IPS-18a (cell line): Measurements from ENCODE around the gene ERCC6L.
"Not testable (repeated sequence)": the region's sequence is repeated elsewhere in the genome, so short reads cannot be mapped to it uniquely, and the experiment has no call there.

Source experiments
- H3K27ac ChIP-seq: one replicate; pipeline ENCODE4 v1.5.1; 2013; ENCODE audit warnings: low read length
- H3K27me3 ChIP-seq: one replicate; pipeline ENCODE4 v1.6.1; 2013; ENCODE audit warnings: mild to moderate bottlenecking, low read length; ENCODE audit not compliant: control insufficient read depth, insufficient read depth
- H3K36me3 ChIP-seq: one replicate; pipeline ENCODE4 v1.6.1; 2013; ENCODE audit warnings: low read depth, low read length; ENCODE audit not compliant: control insufficient read depth
- H3K4me1 ChIP-seq: one replicate; pipeline ENCODE4 v1.6.1; 2013; ENCODE audit warnings: low read depth, low read length; ENCODE audit not compliant: control insufficient read depth
- H3K4me3 ChIP-seq: one replicate; pipeline ENCODE4 v1.5.1; 2013; ENCODE audit warnings: low read length
- H3K9ac ChIP-seq: one replicate; pipeline ENCODE4 v1.6.1; 2013; ENCODE audit warnings: mild to moderate bottlenecking, low read length, moderate library complexity
- H3K9me3 ChIP-seq: one replicate; pipeline ENCODE4 v1.6.1; 2013; ENCODE audit warnings: low read depth, low read length; ENCODE audit not compliant: control insufficient read depth

Gene ERCC6L

GRCh38 chrX:72243472-72243871 lies 4.6 kb upstream of the ERCC6L start:
- Histone ChIP-seq H3K4me1 (no peaks in the 10 kb centered on the region), H3K4me3 (no peak overlapping the region), H3K36me3 (no peaks in the 10 kb centered on the region), H3K27me3 (no peaks in the 10 kb centered on the region), H3K9me3 (peaks cover 5% of the 10 kb centered on the region), H3K27ac (no peak overlapping the region), H3K9ac (no peak overlapping the region)

DNA sequence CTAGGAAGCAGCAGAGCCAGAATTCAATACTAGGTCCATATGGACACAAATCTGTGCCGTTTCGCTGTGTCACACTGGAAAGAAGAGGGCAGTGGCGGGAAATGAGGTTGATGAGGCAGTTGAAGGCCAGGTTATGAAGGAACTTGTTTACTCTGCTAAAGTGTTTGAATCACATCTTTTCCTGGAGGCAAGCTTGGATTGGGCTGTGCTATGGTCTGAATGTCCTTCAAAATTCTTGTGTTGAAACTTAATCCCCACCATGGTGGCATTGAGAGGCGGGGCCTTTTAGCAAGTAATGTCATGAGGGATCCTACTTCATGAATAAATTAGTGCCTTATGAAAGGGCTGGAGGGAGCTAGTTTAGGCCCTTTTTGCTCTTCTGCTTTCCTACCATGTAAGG lies 2.1 kb upstream of the ERCC6L start:
- Histone ChIP-seq H3K4me3 (no peak overlapping the region), H3K9me3 (peaks cover 5% of the 10 kb centered on the region), H3K27me3 (no peaks in the 10 kb centered on the region), H3K36me3 (no peaks in the 10 kb centered on the region), H3K9ac (no peak overlapping the region), H3K27ac (no peak overlapping the region), H3K4me1 (no peaks in the 10 kb centered on the region)

- H3K4me1 ChIP-seq, result no peaks in the 10 kb centered on the region
- H3K27ac ChIP-seq, result no peak overlapping the region
- no peaks in the 10 kb centered on the region for H3K36me3 ChIP-seq
- H3K9me3 ChIP-seq, result no peaks in the 10 kb centered on the region
- no peaks in the 10 kb centered on the region for H3K27me3 ChIP-seq
- peak overlapping the region; percentile 72 for H3K4me3 ChIP-seq
- peak overlapping the region; percentile 51 for H3K9ac ChIP-seq
These were observed 644 bp downstream of the ERCC6L start for GRCh38 chrX:72238183-72238582.

DNA sequence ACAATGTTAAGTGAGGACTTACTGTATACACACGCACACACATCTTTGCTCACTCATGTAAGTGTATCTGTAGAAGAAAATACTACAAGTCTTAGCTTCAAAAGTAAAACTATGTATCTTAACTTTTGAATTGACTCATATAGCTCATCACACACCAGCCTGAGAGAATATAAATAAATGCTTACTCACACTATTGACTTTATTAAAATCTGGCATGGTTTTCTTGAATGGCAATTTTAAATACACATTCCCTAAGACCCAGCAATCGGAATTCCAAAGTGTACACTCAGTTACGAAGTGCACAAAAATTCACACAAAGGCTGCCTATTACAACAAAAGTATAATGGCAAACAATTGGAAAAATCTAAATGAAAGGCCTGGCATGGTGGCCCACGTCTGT lies 2.0 kb downstream of the ERCC6L start:
- Histone ChIP-seq H3K36me3 (no peaks in the 10 kb centered on the region), H3K27ac (no peak overlapping the region), H3K9me3 (peaks cover 1% of the 10 kb centered on the region), H3K4me3 (no peak overlapping the region), H3K9ac (no peak overlapping the region), H3K27me3 (no peaks in the 10 kb centered on the region), H3K4me1 (no peaks in the 10 kb centered on the region)

DNA sequence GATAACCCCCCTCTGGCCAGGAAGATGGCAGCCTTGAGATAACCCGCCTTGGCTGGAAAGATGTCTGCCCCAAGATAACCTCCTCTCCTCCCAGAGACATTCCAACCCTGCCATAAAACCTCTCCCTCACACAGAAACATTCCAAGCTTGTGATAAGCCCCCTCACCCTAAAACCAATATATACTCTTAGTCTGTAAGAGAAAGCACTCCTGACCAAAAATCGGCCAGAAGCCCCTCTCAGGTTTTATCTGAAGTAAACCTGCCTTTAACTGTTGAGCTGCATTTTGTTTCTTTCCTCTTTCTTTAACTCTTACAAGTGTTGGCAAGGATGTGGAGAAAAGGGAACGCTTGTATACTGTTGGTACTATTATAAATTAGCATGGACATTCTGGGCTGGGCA lies 8.5 kb downstream of the ERCC6L start:
- H3K36me3 ChIP-seq, result no peaks in the 10 kb centered on the region
- no peaks in the 10 kb centered on the region for H3K4me1 ChIP-seq
- no peak overlapping the region for H3K9ac ChIP-seq
- no peak overlapping the region for H3K4me3 ChIP-seq
- peaks cover 11% of the 10 kb centered on the region for H3K9me3 ChIP-seq
- H3K27me3 ChIP-seq, result no peaks in the 10 kb centered on the region
- H3K27ac ChIP-seq, result no peak overlapping the region

GRCh38 chrX:72220375-72220774 lies 18.5 kb downstream of the ERCC6L start:
- not testable (repeated sequence) for H3K27me3 ChIP-seq, H3K9me3 ChIP-seq, H3K9ac ChIP-seq, H3K4me3 ChIP-seq, H3K4me1 ChIP-seq, H3K36me3 ChIP-seq, H3K27ac ChIP-seq

- Histone ChIP-seq H3K27me3 (no peaks in the 10 kb centered on the region), H3K36me3 (no peaks in the 10 kb centered on the region), H3K4me3 (no peak overlapping the region), H3K9me3 (peaks cover 4% of the 10 kb centered on the region), H3K9ac (no peak overlapping the region), H3K27ac (no peak overlapping the region), H3K4me1 (no peaks in the 10 kb centered on the region)
These were observed 21.9 kb downstream of the ERCC6L start for GRCh38 chrX:72216973-72217372.

GRCh38 chrX:72208126-72208800 lies 30.6 kb downstream of the ERCC6L start:
- Histone ChIP-seq H3K27me3 (no peaks in the 10 kb centered on the region), H3K4me3 (no peak overlapping the region), H3K36me3 (peaks cover 11% of the 10 kb centered on the region), H3K27ac (no peak overlapping the region), H3K9me3 (peaks cover 16% of the 10 kb centered on the region), H3K9ac (no peak overlapping the region), H3K4me1 (peaks cover 3% of the 10 kb centered on the region)

DNA sequence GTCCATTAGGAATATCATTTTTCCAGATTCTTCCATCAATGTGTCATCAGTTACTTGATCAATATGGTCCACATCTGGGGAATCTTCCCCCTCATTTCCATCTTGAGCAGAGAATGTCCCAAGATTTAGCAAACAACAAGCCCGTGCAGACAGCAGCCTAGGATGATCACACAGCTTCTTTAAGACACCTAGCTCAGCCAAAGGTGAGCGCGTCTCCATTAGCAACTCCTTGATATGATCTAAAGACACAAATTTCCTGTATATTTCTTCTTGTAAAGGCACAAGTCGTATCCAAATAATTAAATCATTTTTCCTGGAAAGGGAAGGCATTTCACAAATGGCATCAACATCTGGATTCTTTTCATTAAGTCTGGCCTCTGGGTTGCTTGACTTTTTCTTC lies 31.5 kb downstream of the ERCC6L start:
- Histone ChIP-seq H3K36me3 (peaks cover 11% of the 10 kb centered on the region), H3K9me3 (peaks cover 18% of the 10 kb centered on the region), H3K9ac (no peak overlapping the region), H3K4me1 (peaks cover 10% of the 10 kb centered on the region), H3K4me3 (no peak overlapping the region), H3K27me3 (no peaks in the 10 kb centered on the region), H3K27ac (no peak overlapping the region)

DNA sequence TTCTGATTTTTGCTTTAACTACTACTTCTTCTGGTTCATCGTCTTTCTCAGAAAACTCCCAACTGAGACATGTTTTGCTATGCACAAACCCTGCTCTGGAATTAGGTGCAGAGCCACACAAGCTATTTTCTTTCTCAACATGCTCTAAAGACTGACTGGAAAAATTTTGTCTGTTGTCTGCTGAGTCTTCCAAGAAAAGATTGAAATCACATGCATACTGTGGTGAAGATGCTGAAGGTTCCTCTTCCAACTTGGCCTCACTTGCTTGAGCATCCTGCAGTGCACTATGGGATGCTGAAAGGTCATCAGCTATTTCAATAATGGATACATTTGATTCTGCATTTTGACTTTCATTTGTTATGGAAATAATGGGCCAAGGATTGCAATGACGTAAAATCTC lies 33.1 kb downstream of the ERCC6L start:
- Histone ChIP-seq H3K9ac (no peak overlapping the region), H3K4me1 (peaks cover 18% of the 10 kb centered on the region), H3K9me3 (peaks cover 10% of the 10 kb centered on the region), H3K36me3 (peaks cover 11% of the 10 kb centered on the region), H3K4me3 (no peak overlapping the region), H3K27ac (no peak overlapping the region), H3K27me3 (no peaks in the 10 kb centered on the region)

DNA sequence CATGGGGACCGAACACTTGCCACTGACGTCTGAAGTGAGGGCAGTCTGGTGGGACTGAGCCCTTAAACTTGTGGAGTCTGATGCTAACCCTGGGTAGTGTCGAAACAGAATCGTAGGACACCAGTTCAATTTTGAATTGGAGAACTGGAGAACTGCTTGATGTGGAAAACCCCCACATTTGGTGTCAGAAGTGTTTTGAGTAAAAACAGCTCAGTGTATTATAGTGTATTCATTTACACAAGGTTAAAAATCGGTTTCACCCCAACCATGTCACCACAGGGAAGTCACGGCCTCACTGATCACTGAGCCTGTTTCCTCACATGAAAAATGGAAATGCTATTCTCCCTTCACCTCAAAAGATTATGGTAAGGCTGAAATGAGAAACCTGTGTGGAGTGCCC lies 35.4 kb downstream of the ERCC6L start:
- peaks cover 18% of the 10 kb centered on the region for H3K4me1 ChIP-seq
- H3K36me3 ChIP-seq, result peaks cover 11% of the 10 kb centered on the region
- no peaks in the 10 kb centered on the region for H3K27me3 ChIP-seq
- H3K27ac ChIP-seq, result no peak overlapping the region
- peak overlapping the region; percentile 34 for H3K4me3 ChIP-seq
- H3K9me3 ChIP-seq, result peaks cover 9% of the 10 kb centered on the region
- no peak overlapping the region for H3K9ac ChIP-seq

GRCh38 chrX:72202792-72203401 lies 35.9 kb downstream of the ERCC6L start:
- Histone ChIP-seq H3K27ac (no peak overlapping the region), H3K9me3 (peaks cover 9% of the 10 kb centered on the region), H3K4me1 (peaks cover 18% of the 10 kb centered on the region), H3K36me3 (peaks cover 11% of the 10 kb centered on the region), H3K4me3 (peak overlapping the region; percentile 34), H3K27me3 (no peaks in the 10 kb centered on the region), H3K9ac (no peak overlapping the region)
